Islet of Langerhans (tissue), 1 donor: Measurements from ENCODE around the gene TTLL8.

Experiments
- FAIRE-seq: peaks from one replicate; lab custom pipeline; 2011; peaks lifted over from hg19 to GRCh38; lab: Jason Lieb, UNC

Gene TTLL8

DNA sequence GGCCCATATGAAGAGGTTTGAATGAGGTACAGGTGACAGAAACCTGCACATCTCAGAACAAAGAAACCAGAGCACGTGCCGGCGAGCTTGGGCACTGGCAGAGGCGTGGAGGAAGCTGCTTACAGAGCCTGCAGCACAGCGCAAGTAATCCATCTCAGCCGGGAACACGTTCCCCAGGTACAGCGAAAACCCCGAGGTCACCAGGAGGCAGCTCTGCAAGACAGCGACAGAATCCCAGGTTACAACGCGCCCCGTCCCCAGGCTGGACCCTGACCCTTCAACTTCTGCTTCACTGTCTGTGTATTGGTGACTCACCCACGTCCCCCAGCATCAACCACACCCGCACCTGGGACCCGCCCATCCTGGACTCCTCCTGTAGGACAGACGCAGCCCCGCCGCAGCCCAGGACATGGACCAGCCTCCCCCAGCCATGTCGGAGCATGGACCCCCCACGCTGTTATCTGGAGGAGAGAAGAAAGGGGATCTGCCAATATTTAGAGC, 24.9 kb upstream of the TTLL8 start:
- FAIRE-seq: no peak

DNA sequence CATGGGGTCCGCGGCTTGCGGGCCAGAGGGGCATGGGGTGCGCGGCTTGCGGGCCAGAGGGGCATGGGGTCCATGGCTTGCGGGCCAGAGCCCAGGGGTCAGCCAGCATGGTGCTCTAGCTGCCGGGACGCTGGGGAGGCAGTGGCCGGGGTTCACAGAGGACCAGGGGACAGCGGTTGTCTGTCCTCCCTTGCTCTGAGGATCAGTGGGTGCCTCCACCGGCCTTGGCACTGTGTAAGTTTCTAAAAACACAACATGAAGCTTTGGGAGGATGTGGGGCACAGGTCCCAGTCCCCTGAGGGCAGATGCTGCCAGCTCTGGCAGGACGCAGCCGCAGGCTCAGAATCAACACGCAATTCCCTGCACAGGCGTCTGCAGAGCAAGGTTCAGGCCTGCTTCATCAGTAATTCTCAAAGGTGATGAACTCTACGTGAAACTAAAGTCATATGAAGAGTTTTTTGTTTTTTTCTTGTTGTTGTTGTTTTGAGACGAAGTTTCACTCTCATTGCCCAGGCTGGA, 24.2 kb upstream of the TTLL8 start:
- no peak for FAIRE-seq

DNA sequence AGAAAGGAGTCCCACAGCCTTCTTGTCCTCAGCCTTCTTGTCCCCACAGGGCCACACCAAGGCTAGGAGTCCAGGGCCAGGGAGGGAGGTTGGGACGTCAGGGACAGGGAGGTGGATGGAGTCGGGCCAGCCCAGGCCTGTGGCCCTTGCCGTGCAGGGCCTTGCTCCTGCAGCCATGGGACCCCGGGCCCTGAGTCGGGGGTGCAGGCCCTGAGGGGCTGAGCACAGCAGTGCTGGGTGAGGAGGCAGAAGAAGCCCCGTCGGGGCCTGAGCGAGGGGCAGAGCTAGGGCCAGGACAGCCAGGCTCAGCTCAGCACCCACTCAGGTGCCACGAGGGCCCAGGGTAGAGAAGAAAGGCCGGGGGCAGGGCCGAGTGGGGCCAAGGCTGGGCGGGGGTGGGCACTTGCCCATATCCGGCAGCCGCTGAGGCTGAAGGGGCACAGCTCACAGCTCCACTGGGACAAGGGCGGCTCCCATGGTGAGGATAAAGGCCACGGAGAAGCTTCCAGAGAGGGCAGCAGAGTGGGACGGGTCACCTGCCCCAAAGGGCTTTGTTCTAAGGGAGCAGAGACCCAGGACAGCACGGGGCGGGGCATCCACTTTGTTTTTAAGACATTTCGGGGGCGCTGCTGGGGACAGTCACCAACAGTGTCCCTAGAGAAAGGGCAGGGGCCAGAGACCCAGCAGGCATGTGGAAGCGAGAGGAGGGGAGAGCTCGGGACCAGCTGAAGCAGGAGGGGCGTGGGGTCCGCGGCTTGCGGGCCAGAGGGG, 23.5 kb upstream of the TTLL8 start:
- FAIRE-seq: no peak

DNA sequence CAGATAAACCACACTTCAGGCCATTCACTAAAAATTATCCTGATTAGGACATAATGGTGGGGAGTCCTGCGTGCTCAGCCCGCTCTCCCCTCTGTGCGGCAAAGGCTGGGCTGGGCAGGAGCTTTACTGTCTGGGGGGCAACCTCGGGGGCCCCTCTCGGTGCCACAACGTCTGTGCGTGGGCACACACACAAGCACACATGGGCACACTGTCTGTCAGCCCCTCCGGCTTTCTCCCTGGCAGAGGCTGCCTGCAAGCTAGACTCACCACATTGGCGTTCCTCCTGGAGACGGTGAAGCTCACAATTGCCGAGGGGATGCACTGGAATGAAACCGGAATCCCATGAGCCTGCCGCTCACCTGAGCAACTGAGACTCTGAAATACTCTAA, 22.0 kb upstream of the TTLL8 start:
- no peak for FAIRE-seq

DNA sequence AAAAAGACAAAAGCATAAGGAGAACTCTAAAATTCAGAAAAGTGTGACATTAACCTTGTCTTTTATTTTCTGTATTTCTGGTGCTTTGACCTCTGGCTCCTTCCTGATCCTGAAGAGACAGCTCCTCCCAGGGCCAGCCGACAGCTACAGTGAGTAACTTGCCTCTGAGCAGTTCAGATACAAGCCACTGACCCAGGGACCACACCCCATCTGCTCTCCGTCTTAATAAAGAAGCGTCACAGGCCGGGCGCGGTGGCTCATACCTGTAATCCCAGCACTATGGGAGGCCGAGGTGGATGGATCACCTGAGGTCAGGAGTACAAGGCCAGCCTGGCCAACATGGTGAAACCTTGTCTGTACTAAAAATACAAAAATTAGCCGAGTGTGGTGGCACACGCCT, 20.7 kb upstream of the TTLL8 start:
- FAIRE-seq: no peak

DNA sequence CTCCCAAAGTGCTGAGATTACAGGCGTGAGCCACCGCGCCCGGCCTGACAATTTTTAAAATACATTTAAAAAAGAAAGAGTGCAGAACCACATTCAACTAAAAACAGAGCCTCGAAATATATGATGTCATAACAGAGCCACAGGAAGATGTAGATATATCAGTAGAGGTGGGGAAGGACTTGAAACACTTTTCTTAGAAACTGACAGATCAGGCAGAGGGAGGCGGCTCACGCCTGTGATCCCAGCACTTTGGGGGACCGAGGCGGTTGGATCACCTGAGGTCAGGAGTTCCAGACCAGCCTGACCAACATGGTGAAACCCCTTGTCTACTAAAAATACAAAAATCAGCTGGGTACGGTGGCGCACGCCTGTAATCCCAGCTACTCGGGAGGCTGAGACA, 20.1 kb upstream of the TTLL8 start:
- no peak for FAIRE-seq

DNA sequence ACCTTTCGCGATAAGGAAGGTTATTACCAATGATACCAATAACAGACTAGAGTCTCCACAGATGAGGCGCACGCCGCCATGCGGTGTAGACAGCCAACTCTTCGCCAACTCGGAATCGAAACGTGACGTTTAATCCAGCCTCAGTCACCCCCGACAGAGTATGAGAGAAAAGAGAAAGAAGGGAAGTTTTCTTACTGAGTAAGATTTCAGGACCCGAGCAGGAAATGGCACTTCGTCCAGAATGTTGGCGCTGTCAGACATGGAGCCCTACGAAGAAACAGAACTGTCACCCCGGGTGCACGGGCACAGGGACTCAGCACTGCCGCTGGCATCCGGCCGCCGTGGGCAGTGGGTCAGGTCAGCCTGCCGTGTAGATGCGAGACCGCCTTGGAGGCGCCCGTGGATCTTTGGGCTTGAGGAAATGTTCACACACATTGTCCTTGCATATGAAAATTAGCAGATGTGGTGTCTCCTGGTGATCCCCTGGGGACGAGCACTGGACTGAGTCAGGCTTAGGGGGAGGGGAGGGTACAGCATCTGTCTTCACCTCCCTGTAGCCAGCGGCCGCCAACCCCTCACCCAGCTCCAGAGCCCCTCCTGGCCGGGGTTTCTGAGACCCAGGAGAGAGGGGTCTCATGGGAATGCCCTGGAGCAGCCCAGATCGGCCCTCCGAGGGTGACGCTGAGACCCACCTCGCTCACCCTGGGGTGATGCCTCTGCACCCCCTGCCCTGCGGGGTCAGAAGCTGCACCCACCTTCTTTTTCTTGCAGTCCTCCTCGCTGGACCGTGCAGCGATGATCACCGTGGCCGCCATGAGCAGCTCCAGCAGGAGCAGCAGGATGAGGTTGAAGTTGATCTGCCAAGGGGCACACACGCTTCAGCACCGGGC, 18.8 kb upstream of the TTLL8 start:
- no peak for FAIRE-seq

DNA sequence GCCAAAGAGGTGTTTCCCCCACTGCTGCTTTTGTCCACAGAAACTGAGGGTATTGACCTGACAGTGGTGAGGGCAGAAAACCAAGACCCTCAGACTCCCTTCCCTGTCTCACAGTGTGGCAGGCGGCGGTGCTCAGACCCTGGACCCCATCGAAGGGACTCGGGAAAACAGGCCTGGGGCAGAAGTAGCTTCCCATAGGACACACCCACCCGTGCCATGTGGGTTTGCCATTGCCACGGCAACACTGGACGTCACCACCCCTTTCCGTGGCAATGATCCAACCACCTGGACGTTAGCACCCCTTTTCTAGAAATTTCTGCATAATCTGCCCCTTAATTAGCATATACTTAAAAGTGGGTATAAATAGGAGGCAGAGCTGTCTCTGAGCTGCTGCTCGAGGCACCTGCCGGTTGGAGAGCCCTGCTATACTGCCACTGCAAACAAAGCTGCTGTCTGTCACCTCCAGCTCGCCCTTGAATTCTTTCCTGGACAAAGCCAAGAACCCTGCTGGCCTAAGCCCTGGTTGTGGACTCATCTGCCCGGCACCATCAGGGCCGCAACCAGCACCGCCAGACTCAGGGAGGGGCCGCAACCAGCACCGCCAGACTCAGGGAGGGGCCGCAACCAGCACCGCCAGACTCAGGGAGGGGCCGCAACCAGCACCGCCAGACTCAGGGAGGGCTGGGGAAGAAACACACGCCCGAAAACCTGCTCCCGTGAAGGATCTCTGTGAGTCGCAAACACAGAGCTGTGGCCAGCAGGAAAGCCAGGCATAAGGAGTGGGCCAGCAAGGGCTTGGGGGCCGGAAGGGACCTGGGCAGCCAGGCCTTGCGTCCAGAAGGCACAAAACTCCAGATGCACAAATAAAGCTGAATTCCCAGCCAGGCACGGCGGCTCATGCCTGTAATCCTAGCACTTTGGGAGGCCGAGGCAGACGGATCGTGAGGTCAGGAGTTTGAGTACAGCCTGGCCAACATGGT, 16.7 kb upstream of the TTLL8 start:
- no peak for FAIRE-seq

DNA sequence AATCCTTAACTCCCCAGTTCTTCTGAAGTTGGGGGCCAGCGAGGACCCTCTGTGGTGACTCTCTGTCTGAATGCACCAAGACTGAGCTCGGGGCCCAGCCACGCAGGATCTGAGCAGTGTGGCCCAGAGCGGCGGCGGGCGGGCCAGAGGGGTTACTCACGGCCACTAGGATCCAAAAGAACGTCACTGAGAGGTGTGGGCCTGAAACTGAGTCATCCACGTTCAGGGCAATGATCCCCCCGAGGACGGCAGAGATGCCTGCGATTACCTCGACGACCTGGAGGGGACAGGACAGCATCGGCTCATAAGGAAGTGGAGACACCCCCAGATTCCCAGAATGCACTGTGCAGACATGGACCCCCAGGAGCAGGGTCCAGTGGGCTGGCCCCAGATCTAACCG, 16.0 kb upstream of the TTLL8 start:
- no peak for FAIRE-seq

DNA sequence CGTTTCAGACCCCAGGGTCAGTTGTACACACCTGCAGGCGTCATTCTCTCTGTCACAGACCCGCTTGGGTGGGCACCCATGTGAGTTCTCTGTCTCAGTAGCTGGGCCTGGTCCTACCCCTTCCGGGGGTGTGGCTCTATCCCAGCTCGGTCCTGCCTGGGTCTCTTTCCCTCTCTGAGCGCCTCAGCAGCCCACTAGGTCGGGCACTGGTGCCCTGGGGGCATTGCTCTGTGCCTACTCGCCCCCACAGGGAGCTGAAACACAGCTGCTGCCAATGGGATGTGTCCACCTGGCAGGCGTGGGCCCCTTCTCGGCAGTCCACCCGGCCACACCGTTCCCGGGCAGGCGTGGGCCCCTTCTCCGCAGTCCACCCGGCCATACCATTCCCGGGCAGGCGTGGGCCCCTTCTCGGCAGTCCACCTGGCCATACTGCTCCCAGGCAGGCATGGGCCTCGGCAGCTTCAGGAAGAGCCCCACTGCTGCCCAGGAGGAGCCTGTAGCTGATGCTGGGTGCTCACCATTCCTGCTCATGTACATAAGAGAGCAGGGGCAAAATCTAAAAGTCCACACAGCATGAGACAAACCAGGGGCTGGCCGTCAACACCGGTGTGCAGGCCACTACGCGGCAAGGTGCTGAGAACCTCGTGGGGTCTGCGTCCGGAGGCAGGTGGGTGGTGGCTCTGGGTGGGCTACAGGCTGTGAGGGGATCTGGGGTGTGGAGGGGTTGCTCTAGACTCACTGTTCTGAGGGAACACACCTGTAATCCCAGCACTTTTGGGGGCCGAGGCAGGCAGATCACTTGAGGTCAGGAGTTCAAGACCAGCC, 14.8 kb upstream of the TTLL8 start:
- no peak for FAIRE-seq

DNA sequence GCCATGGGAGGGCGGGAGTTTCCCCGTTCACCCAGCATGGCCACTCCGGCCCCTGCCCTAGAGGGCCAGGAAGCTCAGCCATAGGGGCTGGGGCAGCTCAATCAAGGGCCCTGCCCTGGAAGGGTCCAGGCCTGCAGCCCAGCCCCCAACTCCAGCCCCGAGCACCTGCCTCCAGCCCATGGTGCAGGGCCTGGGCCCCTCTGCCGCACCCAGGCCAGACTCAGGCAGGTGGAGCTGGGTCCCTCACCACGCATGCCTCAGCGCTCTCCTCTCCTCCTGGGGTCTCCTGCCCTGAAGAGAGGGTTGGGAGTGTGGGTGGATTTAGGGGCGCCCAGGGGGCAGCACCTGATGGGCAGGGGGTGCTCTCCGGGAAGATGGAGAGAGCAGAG, 14.1 kb upstream of the TTLL8 start:
- no peak for FAIRE-seq

DNA sequence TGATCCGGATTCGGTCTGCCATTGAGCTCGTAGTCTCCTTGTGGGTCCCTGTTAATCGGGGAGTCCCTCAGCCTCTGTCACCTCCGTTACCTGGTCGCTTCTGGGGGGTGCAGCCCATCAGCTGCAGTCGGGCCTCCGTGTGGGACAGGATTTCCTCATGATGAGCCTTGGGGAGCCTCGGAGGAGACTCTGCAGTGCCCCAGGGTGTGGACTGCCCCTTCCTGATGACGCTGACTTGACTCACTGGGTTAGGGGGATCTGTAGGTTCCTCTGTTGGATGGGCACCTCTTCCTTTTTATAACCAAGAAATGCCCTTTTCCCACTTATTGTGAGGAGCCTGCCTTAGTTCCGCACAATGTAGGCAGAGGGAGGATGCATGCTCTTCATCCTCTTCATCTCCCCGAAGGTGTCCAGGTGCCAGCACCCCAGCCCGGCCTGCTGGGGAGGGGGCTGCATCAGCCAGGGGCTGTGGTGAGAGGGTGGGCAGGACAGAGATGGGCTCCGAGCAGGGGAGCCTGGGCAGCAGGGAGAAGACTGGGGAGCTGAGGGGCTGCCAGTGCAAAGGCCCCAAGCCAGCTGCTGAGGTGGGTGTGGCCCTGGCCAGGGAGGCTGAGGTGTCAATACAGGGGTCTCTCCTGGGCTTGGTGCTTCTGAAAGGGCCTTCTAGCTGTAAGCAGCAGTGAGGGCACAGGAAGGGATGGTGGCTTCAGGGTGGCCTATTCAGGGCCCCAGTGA, 13.5 kb upstream of the TTLL8 start:
- no peak for FAIRE-seq

DNA sequence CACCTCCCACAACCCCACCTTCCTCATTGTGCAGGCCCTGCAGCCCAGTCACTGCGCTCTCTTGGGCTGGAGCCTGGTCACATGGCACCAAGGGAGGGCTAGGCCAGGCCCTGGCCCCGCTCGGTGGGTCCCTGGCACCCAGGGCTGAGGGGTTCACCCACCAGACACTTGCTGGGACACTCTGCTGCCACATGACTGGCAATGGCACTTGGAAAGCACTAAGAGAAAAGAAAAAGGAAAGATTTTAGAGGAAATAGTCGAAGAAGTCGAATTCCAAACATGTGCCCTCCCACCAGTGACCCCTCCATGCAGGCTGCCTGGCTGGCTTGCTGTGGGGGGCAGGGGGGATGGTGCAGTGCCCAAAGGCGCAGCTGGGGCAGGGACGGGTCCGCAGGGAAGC, 12.3 kb upstream of the TTLL8 start:
- no peak for FAIRE-seq

DNA sequence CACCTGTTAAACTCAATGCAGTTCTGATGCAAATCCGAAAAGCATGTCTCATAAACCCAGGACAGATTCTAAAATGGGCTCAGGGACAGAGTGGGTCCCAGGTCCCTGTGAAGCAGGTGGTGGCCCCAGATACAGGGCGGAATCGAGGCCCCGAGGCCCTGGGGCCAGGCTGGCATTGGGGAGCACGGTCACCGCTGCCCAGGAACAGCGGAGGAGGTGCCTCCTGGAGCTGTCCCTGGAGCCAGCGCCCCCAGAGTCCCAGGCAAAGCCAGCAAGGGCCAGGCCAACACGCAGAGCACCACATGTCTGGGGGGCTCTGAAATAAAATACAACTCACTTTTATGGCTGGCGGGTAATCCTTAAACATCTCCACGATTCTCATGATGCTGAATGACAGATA, 10.0 kb upstream of the TTLL8 start:
- FAIRE-seq: no peak

DNA sequence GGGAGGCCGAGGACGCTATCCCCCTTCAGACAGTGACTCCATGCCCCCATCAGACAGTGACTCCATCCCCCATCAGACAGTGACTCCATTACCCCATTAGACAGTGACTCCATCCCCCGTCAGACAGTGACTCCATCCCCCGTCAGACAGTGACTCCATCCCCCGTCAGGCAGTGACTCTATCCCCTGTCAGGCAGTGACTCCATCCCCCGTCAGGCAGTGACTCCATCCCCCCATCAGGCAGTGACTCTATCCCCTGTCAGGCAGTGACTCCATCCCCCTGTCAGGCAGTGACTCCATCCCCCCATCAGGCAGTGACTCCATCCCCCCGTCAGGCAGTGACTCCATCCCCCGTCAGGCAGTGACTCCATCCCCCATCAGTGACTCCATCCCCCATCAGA, 9.1 kb upstream of the TTLL8 start:
- no peak for FAIRE-seq

DNA sequence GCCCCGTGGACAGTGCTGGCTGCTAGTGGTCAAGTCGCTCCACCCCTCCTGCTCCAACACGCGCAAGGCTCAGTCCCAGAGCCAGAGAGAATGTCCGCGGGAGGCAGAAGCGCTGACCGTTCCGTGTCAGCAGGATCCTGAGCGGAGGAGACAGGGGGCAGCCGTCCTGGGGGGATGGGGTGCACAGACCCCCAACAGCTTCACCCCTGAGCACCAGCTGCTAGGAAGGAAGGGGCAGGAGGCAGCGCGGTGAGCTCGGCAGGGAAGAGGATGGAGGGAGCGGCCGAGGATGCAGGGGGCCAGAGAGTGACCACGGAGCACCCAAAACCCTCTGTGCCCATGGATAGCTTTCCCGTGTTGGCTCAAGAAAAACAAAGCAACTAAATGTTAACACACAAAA, 6.4 kb upstream of the TTLL8 start:
- no peak for FAIRE-seq

DNA sequence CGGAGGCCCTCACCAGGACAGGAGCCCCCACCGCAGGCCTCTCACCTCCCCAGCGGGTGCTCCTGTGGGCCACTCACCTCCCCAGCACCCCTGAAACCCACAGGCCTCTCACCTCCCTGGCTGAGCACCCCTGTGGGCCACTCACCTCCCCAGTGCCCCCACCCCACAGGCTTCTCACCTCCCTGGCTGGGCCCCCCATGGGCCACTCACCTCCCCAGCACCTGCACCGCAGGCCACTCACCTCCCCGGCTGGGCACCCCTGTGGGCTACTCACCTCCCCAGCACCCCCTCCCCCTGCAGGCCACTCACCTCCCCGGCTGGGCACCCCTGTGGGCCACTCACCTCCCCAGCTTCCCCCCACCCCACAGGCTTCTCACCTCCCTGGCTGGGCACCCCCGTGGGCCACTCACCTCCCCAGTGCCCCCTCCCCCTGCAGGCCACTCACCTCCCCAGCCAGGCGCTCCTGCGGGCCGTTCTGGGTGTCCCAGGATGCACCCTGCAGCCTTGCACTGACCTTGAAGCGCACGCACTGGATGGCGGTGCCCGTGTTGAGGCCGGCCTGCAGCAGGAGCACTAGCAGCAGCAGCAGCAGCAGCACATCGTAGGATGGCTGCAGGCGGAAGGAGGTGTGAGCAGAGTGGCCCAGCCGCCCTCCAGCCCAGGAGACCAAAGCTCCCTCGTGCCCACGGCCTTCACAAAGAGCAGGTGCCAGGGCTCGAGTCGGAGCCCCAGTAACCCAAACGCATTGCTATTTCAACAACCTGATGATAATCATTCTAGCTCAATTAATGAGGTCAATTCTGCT, 5.7 kb upstream of the TTLL8 start:
- no peak for FAIRE-seq

DNA sequence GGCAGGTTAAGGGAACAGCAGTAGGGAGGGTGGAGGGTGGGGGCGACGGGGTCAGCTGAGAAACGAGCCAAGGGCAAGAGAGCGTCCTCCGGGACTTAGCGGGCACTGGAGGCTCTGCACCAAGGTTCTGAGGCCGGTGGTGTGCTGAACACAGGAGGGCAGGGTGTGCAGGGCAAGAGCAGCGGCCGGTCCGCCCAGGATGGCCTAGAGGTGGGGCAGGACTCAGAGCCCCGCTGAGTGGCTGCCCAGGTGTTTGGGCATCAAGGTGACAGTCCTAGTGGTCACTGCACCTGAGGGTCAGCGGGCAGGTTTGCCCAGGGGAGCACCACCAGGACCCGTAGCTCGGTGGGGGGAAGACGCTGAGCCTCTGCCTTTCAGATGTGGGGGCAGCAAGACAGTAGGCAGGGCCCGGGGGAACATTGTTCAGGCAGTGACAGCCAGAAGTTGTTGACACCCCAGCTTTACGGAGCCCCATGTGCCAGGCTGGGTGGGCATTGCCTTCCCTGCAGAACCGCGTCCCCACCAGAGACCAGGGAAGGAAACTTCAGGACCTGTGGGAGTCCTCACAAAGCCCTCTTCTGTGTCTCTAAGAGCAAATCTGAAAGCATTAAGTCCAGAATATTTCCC, 4.5 kb upstream of the TTLL8 start:
- no peak for FAIRE-seq

DNA sequence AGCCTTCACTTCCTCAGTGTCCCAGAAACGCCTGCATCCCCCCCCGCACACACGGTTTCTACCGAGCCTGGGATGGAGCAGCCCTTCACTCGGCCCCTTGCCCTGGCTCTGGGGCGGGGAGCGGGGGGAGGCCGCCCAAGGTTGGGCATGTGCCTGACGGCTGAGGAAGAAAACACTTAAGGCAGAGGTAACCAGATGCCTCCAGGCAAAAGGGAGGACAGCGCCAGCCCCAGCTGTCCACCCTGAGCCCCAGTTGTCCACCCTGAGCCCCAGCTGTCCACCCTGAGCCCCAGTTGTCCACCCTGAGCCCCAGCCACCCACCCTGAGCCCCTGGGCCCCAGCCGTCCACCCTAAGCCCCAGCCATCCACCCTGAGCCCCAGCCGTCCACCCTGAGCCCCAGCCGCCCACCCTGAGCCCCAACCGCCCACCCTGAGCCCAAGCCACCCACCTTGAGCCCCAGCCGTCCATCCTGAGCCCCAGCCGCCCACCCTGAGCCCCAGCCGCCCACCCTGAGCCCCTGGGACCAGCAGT, 3.8 kb upstream of the TTLL8 start:
- no peak for FAIRE-seq
